ENCODE results near the gene SERINC5. TPM values are rescaled to one million over a fixed set of nuclear protein-coding genes. Genes with fewer than 3 reads are reported as not detected.
"Not testable (repeated sequence)": the region's sequence is repeated elsewhere in the genome, so short reads cannot be mapped to it uniquely, and the experiment has no call there.

Gene SERINC5
- total and polyA plus RNA-seq, 9 donors, result 13.1 to 23.5 (median 16.7) TPM

- Histone ChIP-seq H3K4me1 (ENCODE audit: control insufficient read depth, insufficient read depth, low read length) (no peaks in the 10 kb centered on the region), H3K4me3 (ENCODE audit: low read length) (no peak overlapping the region), H3K27ac (ENCODE audit: low read length) (no peak overlapping the region), H3K9me3 (replicated peaks; ENCODE audit: control insufficient read depth, low read depth, low read length) (no peaks in the 10 kb centered on the region), H3K36me3 (ENCODE audit: control insufficient read depth, insufficient read depth, low read length) (no peaks in the 10 kb centered on the region), H3K27me3 (ENCODE audit: control insufficient read depth, insufficient read depth, low read length) (no peaks in the 10 kb centered on the region)
- no peak for DNase-seq
- WGBS (ENCODE audit: insufficient coverage), result 80% methylated on average over 1 of the region's 2 CpGs
These were observed 32.3 kb upstream of the SERINC5 start for GRCh38 chr5:80288177-80288576.

- Histone ChIP-seq H3K27ac (ENCODE audit: low read length) (no peak overlapping the region), H3K36me3 (ENCODE audit: control insufficient read depth, insufficient read depth, low read length) (no peaks in the 10 kb centered on the region), H3K4me1 (ENCODE audit: control insufficient read depth, insufficient read depth, low read length) (no peaks in the 10 kb centered on the region), H3K9me3 (replicated peaks; ENCODE audit: control insufficient read depth, low read depth, low read length) (no peaks in the 10 kb centered on the region), H3K4me3 (ENCODE audit: low read length) (no peak overlapping the region), H3K27me3 (ENCODE audit: control insufficient read depth, insufficient read depth, low read length) (no peaks in the 10 kb centered on the region)
- DNase-seq, result no peak
- 63% methylated on average over 1 of the region's 2 CpGs for WGBS (ENCODE audit: insufficient coverage)
These were observed 28.9 kb upstream of the SERINC5 start for GRCh38 chr5:80284720-80285119.

GRCh38 chr5:80283360-80283759 is 27.5 kb upstream of the SERINC5 start:
- WGBS (ENCODE audit: insufficient coverage), result no CpG with 5 or more reads among the region's 1 CpG
- Histone ChIP-seq H3K4me1 (ENCODE audit: control insufficient read depth, insufficient read depth, low read length) (no peaks in the 10 kb centered on the region), H3K4me3 (ENCODE audit: low read length) (no peak overlapping the region), H3K27me3 (ENCODE audit: control insufficient read depth, insufficient read depth, low read length) (no peaks in the 10 kb centered on the region), H3K9me3 (replicated peaks; ENCODE audit: control insufficient read depth, low read depth, low read length) (no peaks in the 10 kb centered on the region), H3K27ac (ENCODE audit: low read length) (no peak overlapping the region), H3K36me3 (ENCODE audit: control insufficient read depth, insufficient read depth, low read length) (no peaks in the 10 kb centered on the region)
- peak; percentile 25 for DNase-seq

DNA sequence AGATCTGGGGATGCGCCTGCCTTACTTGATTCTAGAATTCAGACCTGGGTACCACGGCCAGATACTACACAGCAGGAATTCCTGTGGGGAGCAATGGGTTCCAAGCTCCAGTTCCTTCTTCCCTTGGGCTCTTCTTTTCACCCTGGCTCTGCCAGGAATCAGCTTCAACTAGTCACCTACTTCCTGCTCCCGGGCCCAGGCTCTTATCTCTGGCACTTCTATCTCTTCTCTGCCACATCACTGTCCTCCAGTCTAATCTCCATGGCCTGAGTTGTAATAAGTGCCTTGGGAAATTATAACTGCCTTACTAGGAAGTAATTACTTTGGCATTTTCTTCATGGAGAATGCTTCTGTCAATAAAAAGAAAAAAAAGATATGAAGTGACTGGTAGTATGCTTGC is 26.2 kb upstream of the SERINC5 start:
- no peak for DNase-seq
- no peaks in the 10 kb centered on the region for H3K4me1 ChIP-seq (ENCODE audit: control insufficient read depth, insufficient read depth, low read length)
- H3K4me3 ChIP-seq (ENCODE audit: low read length), result no peak overlapping the region
- no peaks in the 10 kb centered on the region for H3K9me3 ChIP-seq (replicated peaks; ENCODE audit: control insufficient read depth, low read depth, low read length)
- 39% methylated on average over 2 of the region's 3 CpGs for WGBS (ENCODE audit: insufficient coverage)
- H3K27me3 ChIP-seq (ENCODE audit: control insufficient read depth, insufficient read depth, low read length), result no peaks in the 10 kb centered on the region
- no peaks in the 10 kb centered on the region for H3K36me3 ChIP-seq (ENCODE audit: control insufficient read depth, insufficient read depth, low read length)
- no peak overlapping the region for H3K27ac ChIP-seq (ENCODE audit: low read length)

DNA sequence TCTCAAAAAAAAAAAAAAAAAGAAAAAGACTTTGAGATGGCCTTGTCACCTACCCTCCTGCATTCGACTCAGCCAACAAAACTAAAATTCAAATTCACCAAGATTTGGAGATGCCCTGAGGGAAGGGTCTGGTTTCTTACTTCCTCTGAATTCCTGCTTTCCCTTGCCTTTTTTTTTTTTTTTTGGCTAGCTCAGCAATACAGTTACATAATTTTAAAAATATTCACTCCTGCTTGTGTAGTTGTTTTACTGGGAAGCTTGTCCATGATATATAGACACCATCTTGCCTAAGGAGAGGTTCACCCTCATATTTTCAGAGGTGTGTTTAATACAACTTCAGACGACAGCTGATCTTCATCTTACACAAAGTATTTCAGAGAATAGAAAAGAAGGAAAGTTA is 21.3 kb upstream of the SERINC5 start:
- WGBS (ENCODE audit: insufficient coverage), result no CpG with 5 or more reads among the region's 2 CpGs
- peak overlapping the region; percentile 47 for H3K27ac ChIP-seq (ENCODE audit: low read length)
- peak; percentile 78 for DNase-seq
- no peaks in the 10 kb centered on the region for H3K4me1 ChIP-seq (ENCODE audit: control insufficient read depth, insufficient read depth, low read length)
- no peaks in the 10 kb centered on the region for H3K9me3 ChIP-seq (replicated peaks; ENCODE audit: control insufficient read depth, low read depth, low read length)
- no peaks in the 10 kb centered on the region for H3K27me3 ChIP-seq (ENCODE audit: control insufficient read depth, insufficient read depth, low read length)
- no peaks in the 10 kb centered on the region for H3K36me3 ChIP-seq (ENCODE audit: control insufficient read depth, insufficient read depth, low read length)
- no peak overlapping the region for H3K4me3 ChIP-seq (ENCODE audit: low read length)

GRCh38 chr5:80276186-80276585 is 20.3 kb upstream of the SERINC5 start:
- H3K4me1 ChIP-seq (ENCODE audit: control insufficient read depth, insufficient read depth, low read length), result no peaks in the 10 kb centered on the region
- H3K27me3 ChIP-seq (ENCODE audit: control insufficient read depth, insufficient read depth, low read length), result no peaks in the 10 kb centered on the region
- H3K9me3 ChIP-seq (replicated peaks; ENCODE audit: control insufficient read depth, low read depth, low read length), result no peaks in the 10 kb centered on the region
- no peak overlapping the region for H3K4me3 ChIP-seq (ENCODE audit: low read length)
- peak; percentile 29 for DNase-seq
- H3K36me3 ChIP-seq (ENCODE audit: control insufficient read depth, insufficient read depth, low read length), result no peaks in the 10 kb centered on the region
- H3K27ac ChIP-seq (ENCODE audit: low read length), result no peak overlapping the region

GRCh38 chr5:80275347-80275746 is 19.5 kb upstream of the SERINC5 start:
- H3K9me3 ChIP-seq (replicated peaks; ENCODE audit: control insufficient read depth, low read depth, low read length), result no peaks in the 10 kb centered on the region
- peak; percentile 67 for DNase-seq
- no peak overlapping the region for H3K27ac ChIP-seq (ENCODE audit: low read length)
- WGBS (ENCODE audit: insufficient coverage), result 67% methylated on average over 1 of the region's 2 CpGs
- no peaks in the 10 kb centered on the region for H3K36me3 ChIP-seq (ENCODE audit: control insufficient read depth, insufficient read depth, low read length)
- H3K4me3 ChIP-seq (ENCODE audit: low read length), result no peak overlapping the region
- H3K27me3 ChIP-seq (ENCODE audit: control insufficient read depth, insufficient read depth, low read length), result no peaks in the 10 kb centered on the region
- no peaks in the 10 kb centered on the region for H3K4me1 ChIP-seq (ENCODE audit: control insufficient read depth, insufficient read depth, low read length)

- not testable (repeated sequence) for DNase-seq; H3K9me3 ChIP-seq (replicated peaks; ENCODE audit: control insufficient read depth, low read depth, low read length); H3K36me3 ChIP-seq (ENCODE audit: control insufficient read depth, insufficient read depth, low read length); H3K4me3 ChIP-seq (ENCODE audit: low read length); H3K27me3 ChIP-seq (ENCODE audit: control insufficient read depth, insufficient read depth, low read length); H3K4me1 ChIP-seq (ENCODE audit: control insufficient read depth, insufficient read depth, low read length); H3K27ac ChIP-seq (ENCODE audit: low read length)
- WGBS (ENCODE audit: insufficient coverage), result 67% methylated on average over 1 of the region's 2 CpGs
These were observed 14.7 kb upstream of the SERINC5 start for GRCh38 chr5:80270543-80270942.

- no peaks in the 10 kb centered on the region for H3K9me3 ChIP-seq (replicated peaks; ENCODE audit: control insufficient read depth, low read depth, low read length)
- H3K36me3 ChIP-seq (ENCODE audit: control insufficient read depth, insufficient read depth, low read length), result no peaks in the 10 kb centered on the region
- H3K4me1 ChIP-seq (ENCODE audit: control insufficient read depth, insufficient read depth, low read length), result no peaks in the 10 kb centered on the region
- DNase-seq, result no peak
- 67% methylated on average over 1 of the region's 8 CpGs for WGBS (ENCODE audit: insufficient coverage)
- H3K4me3 ChIP-seq (ENCODE audit: low read length), result no peak overlapping the region
- H3K27me3 ChIP-seq (ENCODE audit: control insufficient read depth, insufficient read depth, low read length), result no peaks in the 10 kb centered on the region
- H3K27ac ChIP-seq (ENCODE audit: low read length), result no peak overlapping the region
These were observed 14.2 kb upstream of the SERINC5 start for GRCh38 chr5:80269991-80270438.

GRCh38 chr5:80268916-80269315 is 13.1 kb upstream of the SERINC5 start:
- no peaks in the 10 kb centered on the region for H3K36me3 ChIP-seq (ENCODE audit: control insufficient read depth, insufficient read depth, low read length)
- no peaks in the 10 kb centered on the region for H3K4me1 ChIP-seq (ENCODE audit: control insufficient read depth, insufficient read depth, low read length)
- no peaks in the 10 kb centered on the region for H3K9me3 ChIP-seq (replicated peaks; ENCODE audit: control insufficient read depth, low read depth, low read length)
- no peak for DNase-seq
- no peak overlapping the region for H3K4me3 ChIP-seq (ENCODE audit: low read length)
- peak overlapping the region; percentile 25 for H3K27ac ChIP-seq (ENCODE audit: low read length)
- no peaks in the 10 kb centered on the region for H3K27me3 ChIP-seq (ENCODE audit: control insufficient read depth, insufficient read depth, low read length)
- WGBS (ENCODE audit: insufficient coverage), result no CpG with 5 or more reads among the region's 5 CpGs

GRCh38 chr5:80266566-80266965 is 10.7 kb upstream of the SERINC5 start:
- 50% methylated on average over 1 of the region's 2 CpGs for WGBS (ENCODE audit: insufficient coverage)
- H3K4me1 ChIP-seq (ENCODE audit: control insufficient read depth, insufficient read depth, low read length), result no peaks in the 10 kb centered on the region
- no peak overlapping the region for H3K27ac ChIP-seq (ENCODE audit: low read length)
- no peak overlapping the region for H3K4me3 ChIP-seq (ENCODE audit: low read length)
- no peaks in the 10 kb centered on the region for H3K36me3 ChIP-seq (ENCODE audit: control insufficient read depth, insufficient read depth, low read length)
- H3K9me3 ChIP-seq (replicated peaks; ENCODE audit: control insufficient read depth, low read depth, low read length), result no peaks in the 10 kb centered on the region
- DNase-seq, result no peak
- no peaks in the 10 kb centered on the region for H3K27me3 ChIP-seq (ENCODE audit: control insufficient read depth, insufficient read depth, low read length)

All from muscle of leg (tissue), 11 donors.